Non-pigmented ciliary epithelial cell (primary cell): Measurements from ENCODE around the gene OGDH.
"Not testable (repeated sequence)": the region's sequence is repeated elsewhere in the genome, so short reads cannot be mapped to it uniquely, and the experiment has no call there.

Experiments
- DNase-seq: peaks from one replicate; pipeline ENCODE4 v3.0.0-alpha.2; 2010; ENCODE audit warnings: low read depth

OGDH gene

GRCh38 chr7:44707558-44708230 is 101.3 kb downstream of the OGDH start:
- DNase-seq = no peak

GRCh38 chr7:44709011-44709915 is 102.8 kb downstream of the OGDH start:
- no peak for DNase-seq

GRCh38 chr7:44709945-44710596 is 103.6 kb downstream of the OGDH start:
- no peak for DNase-seq

GRCh38 chr7:44711528-44711927 is 105.1 kb downstream of the OGDH start:
- no peak for DNase-seq

- no peak for DNase-seq
Measured at GRCh38 chr7:44712012-44712411, 105.6 kb downstream of the OGDH start.

- no peak for DNase-seq
Measured at GRCh38 chr7:44713141-44713540, 106.7 kb downstream of the OGDH start.

GRCh38 chr7:44713680-44714335 is 107.4 kb downstream of the OGDH start:
- no peak for DNase-seq

GRCh38 chr7:44716205-44716604 is 109.8 kb downstream of the OGDH start:
- DNase-seq = no peak

GRCh38 chr7:44720301-44720700 is 113.9 kb downstream of the OGDH start:
- DNase-seq = no peak

- DNase-seq = no peak
Measured at GRCh38 chr7:44724276-44724675, 117.8 kb downstream of the OGDH start.

GRCh38 chr7:44726250-44726649 is 119.8 kb downstream of the OGDH start:
- DNase-seq = not testable (repeated sequence)

GRCh38 chr7:44727158-44727936 is 120.9 kb downstream of the OGDH start:
- DNase-seq = peak; percentile 58

- no peak for DNase-seq
Measured at GRCh38 chr7:44727937-44728262, 121.5 kb downstream of the OGDH start.

GRCh38 chr7:44729949-44730590 is 123.6 kb downstream of the OGDH start:
- no peak for DNase-seq

- not testable (repeated sequence) for DNase-seq
Measured at GRCh38 chr7:44732971-44733370, 126.5 kb downstream of the OGDH start.

GRCh38 chr7:44733708-44734481 is 127.5 kb downstream of the OGDH start:
- DNase-seq = peak; percentile 43

- DNase-seq = peak; percentile 97
Measured at GRCh38 chr7:44735403-44736165, 129.2 kb downstream of the OGDH start.

GRCh38 chr7:44736896-44737295 is 130.5 kb downstream of the OGDH start:
- DNase-seq = no peak

- DNase-seq = no peak
Measured at GRCh38 chr7:44738051-44738723, 131.8 kb downstream of the OGDH start.
